GM19351 (cell line): ENCODE results near the gene ARRDC5.
"Not testable (repeated sequence)": the region's sequence is repeated elsewhere in the genome, so short reads cannot be mapped to it uniquely, and the experiment has no call there.

Experiments used
- ATAC-seq: cut with Tn5 transposase; IDR thresholded peaks from one replicate; pipeline ENCODE4 v1.9.1; 2021; ENCODE audit warnings: mild to moderate bottlenecking, moderate library complexity; ENCODE audit not compliant: unreplicated experiment

Gene ARRDC5

DNA sequence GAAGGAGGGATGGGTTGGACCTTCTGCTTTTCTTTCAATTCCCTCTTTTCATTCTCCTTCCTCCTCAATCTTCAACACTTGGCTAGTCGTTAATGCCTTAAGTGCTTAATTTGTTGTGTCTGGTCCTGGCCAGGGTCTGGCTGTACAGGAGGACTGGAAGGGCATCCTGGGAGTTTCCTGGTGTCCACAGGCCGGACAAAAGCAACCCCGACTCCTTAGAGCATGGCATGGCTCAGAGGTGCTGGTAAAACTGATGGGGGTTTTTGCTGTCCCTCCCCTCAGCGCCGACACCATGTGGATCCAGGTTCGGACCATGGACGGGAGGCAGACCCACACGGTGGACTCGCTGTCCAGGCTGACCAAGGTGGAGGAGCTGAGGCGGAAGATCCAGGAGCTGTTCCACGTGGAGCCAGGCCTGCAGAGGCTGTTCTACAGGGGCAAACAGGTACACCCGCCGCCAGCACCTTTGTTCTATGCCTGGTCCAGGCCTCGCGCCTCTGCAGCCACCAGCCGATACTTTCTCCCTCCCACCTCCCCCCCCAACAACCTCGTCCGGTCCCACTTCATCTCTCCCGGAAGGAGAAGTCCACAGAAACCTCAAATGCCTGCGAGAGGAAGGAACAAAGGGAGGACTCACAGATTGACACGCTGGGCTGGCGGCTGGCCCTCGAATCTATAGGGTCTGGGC, 8.0 kb upstream of the ARRDC5 start:
- ATAC-seq, result no peak

DNA sequence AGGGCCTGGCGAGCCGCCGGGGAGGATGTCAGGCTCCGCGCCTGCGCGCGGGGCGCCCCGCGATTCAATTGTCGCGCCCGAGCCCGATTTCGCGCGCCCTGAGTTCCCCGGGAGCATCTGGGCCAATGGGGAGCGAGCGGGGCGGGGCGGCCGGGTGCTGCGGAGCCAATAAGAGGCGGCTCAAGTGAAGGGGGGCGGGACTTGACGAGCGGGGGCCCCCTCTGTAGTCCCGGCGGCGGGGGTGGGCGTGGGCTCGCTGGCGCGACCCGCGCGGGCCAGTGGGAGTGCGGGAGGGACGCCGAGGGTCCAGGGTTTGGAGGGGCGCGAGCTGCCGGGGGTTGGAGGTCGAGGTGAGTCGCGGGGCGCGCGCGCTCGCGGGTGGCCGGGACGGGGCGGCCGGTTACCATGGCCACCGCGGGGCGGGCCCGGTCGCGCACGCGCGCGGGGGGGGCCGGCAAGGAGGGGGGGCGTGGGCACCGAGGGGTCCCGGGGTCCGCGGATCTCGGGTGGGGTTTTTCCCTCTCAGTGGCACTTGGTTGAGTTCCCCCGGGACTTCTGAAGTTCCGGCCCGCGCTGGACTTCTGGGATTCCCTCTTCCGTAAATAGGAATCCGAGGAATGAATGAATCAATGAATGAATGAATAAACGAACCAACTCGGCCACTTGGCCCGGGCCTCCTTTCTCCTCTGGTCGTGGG, 7.3 kb upstream of the ARRDC5 start:
- peak; percentile 77 for ATAC-seq

DNA sequence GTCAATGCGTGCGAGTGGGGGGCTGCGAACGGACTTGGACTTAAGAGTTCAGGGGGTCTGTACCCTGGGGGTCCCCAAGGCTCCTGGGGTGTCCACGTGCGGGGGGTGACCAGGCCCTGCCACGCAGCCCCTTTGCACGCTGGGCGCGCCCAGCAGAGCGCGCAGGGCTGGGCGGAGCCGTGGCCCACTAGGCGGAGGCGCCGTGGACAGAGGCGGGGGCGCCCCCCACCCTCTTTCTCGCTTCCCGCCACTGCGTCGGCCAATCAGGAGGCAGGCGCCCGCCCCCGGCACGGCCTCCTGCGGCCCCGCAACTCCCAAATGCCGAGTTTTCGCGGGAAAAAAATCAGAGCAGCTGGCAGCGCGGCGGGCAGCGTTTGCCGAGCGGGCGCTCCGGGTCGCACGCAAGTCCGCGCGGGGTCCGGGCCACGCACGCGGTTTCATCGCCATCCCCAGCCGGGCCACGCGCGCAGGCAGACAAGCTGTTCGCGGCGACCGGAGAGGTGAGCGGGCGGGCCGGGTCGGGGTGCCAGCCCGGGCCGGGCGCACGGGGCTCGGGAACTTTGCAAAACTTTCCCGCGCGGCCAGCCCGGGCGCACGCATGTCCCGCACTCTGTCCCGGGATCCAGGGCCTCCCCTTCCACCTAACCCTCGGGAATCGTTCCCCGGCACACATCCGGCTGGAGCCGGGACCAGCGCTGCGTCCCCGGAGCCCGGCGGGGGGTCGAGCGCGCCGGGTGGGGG, 6.6 kb upstream of the ARRDC5 start, which contains the start of gene UHRF1:
TSS of gene UHRF1 (plus strand) at position 346 of the 741 bp plus-strand sequence. CDS start 1,385 bp downstream, outside the sequence.
- ATAC-seq, result peak; percentile 13

DNA sequence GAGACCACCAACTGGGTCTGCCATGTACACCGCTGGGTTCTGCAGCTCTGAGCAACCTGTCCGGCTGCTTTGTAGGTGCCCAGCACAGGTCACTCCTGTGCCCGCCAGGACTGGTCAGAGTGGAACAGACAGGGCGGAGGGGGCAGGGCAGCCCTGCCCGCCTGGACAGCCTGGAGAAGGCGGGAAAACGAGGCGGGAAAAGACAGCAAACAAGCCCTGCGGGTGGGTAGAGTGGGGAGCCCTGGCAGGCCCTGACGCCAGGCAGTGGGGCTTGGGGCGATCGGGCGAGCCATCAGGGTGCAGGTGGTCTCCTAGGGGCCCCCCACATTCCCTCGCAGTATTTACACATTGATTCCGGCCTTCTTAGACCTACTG, 6.1 kb upstream of the ARRDC5 start:
- no peak for ATAC-seq

GRCh38 chr19:4908360-4908759, 5.7 kb upstream of the ARRDC5 start:
- no peak for ATAC-seq

- no peak for ATAC-seq
These were observed 4.3 kb upstream of the ARRDC5 start for GRCh38 chr19:4906963-4907362.

DNA sequence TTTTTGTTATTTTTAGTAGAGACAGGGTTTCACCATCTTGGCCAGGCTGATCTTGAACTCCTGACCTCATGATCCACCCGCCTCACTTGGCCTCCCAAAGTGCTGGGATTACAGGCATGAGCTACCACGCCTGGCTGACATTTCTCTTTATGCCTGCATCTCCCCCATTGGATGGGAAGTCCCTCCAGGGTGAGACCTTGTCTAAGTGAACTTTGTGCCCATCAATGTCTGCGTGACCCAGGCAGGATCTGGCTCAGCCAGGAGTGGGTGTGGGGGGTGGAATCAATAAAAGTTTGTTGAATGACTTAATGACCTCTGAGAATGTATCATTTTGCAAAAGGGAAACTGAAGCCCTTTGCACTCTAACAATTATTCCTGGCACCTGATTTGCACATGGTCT, 1.8 kb upstream of the ARRDC5 start:
- ATAC-seq, result no peak

- ATAC-seq, result not testable (repeated sequence)
These were observed 1.8 kb downstream of the ARRDC5 start for GRCh38 chr19:4900879-4901278.

DNA sequence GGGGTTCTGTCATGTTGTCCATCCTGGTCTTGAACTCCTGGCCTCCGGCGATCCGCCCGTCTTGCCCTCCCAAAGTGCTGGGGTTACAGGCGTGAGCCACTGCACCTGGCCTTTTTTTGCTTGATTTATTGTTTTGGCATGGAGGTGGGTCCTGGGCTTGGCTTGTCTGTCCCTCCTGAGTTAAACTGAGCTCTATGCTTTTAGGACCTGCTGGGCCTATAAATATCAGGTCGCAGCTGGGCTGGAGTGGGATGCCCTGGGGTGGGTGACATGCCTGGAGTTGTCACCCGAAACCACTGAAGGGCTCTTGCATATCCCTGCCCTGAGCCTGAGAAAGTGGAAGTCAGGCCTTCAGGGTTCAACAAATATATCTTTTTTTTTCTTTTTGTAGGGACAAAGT, 5.5 kb downstream of the ARRDC5 start:
- no peak for ATAC-seq

DNA sequence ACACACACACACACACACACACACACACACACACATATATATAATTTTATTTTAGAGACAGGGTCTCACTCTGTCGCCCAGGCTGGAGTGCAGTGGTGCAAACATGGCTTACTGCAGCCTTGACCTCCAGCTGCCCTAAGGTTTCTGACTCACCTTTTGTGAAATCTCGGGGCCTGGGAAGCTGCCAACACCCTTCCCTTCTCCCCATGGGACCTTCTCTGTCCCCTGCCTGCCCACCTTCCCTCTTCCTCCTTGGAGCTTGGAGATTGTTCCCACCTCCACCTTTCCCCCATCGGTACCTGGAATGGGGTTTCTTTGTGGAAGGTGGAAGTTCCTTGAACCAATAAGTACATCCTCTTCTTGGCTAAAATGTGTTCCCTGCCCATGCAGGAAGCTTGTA, 6.3 kb downstream of the ARRDC5 start:
- ATAC-seq, result no peak

DNA sequence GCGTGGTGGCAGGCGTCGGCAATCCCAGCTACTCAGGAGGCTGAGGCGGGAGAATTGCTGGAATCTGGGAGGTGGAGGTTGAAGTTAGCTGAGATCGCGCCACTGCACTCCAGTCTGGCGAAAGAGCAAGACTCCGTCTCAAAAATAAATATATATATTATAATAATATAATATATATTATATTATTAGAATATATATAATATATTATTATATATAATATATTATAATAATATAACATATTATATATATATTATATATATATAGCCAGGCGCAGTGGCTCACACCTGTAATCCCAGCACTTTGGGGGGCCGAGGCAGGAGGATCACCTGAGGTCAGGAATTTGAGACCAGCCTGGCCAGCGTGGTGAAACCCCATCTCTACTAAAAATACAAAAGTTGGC, 9.7 kb downstream of the ARRDC5 start:
- ATAC-seq, result not testable (repeated sequence)

- ATAC-seq, result no peak
These were observed 11.6 kb downstream of the ARRDC5 start for GRCh38 chr19:4891066-4891465.

DNA sequence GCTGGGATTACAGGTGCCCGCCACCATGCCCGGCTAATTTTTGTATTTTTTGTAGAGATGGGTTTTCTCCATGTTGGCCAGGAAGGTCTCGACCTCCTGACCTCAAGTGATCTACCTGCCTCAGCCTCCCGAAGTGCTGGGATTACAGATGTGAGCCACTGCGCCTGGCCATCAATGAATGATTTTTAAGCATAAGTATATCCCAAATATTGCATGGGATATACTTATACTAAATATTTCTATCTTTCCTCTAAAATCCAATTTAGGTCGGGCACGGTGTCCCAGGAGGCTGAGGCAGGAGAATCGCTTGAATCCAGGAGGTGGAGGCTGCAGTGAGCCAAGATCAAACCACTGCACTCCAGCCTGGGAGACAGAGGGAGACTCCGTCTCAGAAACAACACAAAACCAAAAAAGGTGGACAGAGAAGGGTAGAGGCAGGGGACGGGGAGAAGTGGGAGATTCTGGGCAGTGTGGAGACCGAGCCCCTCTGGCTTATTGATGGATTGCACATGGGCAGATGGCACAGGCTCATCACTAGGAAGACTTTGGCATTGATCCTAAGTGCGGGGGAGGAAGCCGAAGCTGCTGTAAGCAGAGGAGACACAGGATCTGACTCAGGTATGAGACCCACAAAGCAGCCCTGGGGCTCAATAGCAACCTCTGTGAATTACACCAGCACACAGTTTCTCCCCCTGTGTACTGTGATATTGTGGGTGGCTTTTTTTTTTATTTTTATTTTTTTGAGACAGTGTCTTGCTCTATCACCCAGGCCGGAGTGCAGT, 13.5 kb downstream of the ARRDC5 start:
- no peak for ATAC-seq

DNA sequence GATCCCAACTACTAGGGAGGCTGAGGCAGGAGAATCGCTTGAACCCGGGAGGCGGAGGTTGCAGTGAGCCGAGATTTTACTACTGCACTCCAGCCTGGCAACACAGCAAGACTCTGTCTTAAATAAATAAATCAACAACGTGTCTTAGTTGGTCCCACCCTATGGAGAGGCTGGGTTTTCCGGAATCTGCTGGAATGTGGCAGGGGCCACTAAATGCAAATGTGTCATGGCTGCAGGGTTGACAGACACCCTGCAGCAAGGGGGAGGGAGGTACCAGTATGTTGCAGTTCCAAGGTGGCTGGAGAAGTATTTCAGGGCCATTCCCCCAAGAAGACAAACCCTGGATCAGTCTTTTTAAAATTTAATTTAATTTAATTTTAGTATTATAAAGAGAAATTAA, 14.9 kb downstream of the ARRDC5 start:
- ATAC-seq, result not testable (repeated sequence)

GRCh38 chr19:4884993-4885392, 17.7 kb downstream of the ARRDC5 start:
- ATAC-seq, result not testable (repeated sequence)

DNA sequence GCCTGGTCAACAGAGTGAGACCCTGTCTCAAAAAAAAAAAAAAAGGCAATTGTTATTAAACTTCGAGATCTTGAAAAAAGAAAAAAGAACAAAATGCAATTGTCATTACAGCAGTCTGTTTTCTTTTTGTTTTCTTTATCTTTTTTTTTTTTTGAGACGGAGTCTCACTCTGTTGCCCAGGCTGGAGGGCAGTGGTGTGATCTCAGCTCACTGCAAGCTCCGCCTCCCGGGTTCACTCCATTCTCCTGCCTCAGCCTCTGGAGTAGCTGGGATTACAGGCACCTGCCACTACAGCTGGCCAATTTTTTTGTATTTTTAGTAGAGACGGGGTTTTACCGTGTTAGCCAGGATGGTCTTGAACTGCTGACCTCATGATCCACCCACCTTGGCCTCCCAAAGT, 19.8 kb downstream of the ARRDC5 start:
- not testable (repeated sequence) for ATAC-seq

DNA sequence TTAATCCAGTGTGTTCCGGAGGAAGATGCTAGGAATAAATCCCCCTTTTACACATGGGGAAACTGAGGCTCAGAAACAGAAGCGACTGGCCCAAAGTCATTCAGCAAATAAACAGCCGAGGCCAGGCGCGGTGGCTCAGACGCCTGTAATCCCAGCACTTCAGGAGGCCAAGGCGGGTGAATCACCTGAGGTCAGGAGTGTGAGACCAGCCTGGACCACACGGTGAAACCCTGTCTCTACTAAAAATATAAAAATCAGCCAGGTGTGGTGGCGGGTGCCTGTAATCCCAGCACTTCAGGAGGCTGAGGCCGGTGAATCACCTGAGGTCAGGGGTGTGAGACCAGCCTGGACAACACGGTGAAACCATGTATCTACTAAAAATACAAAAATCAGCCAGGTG, 23.7 kb downstream of the ARRDC5 start:
- ATAC-seq, result no peak

GRCh38 chr19:4878491-4878968, 24.2 kb downstream of the ARRDC5 start:
- no peak for ATAC-seq

DNA sequence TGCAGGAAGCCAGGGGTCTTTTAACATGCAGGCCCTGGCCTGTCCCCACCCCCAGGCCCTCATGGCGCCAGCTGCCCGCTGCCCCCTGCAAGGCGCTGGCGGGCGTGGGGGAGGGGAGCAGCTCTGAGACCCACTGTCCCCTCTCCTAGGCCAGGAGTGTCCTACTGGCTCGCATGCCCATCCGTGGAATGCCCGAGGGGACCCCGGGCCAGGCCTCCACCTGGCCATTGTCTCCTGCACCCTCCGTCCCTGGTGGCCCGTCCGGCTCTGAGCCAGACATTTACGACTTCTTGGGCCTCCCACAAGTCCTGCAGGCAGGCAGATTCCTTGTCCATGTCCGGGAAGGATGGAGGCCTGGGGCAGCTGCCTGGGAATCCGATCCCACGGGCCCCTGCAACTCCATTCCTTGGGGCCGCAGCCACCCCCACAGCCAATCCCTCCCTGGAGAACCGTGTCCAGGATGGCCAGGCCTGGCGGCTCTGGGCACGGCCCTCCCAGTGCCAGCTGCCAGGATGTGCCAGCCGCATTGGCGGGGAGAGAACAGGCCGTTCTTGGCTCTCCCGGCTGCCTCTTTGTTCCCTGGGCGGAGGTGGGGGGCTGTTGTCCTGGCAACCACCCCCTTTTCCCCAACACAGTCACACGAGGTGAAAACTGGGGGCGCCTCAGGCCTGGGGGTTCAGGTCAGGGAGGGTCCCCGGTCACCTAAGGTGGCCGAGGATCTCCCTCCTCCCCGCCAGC, 24.8 kb downstream of the ARRDC5 start:
- no peak for ATAC-seq

DNA sequence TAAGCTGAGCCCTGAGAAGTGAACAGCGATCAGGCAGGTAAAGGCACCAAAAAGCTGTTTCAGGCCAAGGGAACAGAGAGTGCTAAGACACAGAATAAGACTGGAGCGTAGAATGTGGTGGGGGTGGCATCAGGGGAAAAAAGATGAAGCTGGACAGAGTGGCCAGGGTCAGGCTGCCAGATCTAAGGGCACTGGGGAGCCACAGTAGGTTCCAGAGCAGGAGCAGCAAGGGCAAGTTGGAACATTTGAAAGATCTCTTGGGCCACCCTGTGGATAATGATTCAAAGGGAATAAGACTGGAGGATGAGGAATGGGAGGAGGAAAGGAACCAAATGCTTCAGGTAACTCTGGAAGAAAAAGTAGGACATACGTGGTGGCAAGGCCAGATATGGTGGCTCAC, 28.8 kb downstream of the ARRDC5 start:
- ATAC-seq, result no peak
